ENCODE data around the gene CATSPERB.
"Not testable (repeated sequence)": the region's sequence is repeated elsewhere in the genome, so short reads cannot be mapped to it uniquely, and the experiment has no call there.

- TF ChIP-seq POLR2A, CTCF (IDR thresholded peaks at IDR 0.05): not testable (repeated sequence)
These were observed 44.5 kb downstream of the CATSPERB start for GRCh38 chr14:91687436-91687835.

All from body of pancreas (tissue), 4 donors.